Activated gamma-delta T cell (primary cell): Measurements from ENCODE around the gene EEFSEC.

Experiments used
- DNase-seq: peaks from one replicate; lab custom pipeline; 2025; lab: John Stamatoyannopoulos, UW

The EEFSEC gene

DNA sequence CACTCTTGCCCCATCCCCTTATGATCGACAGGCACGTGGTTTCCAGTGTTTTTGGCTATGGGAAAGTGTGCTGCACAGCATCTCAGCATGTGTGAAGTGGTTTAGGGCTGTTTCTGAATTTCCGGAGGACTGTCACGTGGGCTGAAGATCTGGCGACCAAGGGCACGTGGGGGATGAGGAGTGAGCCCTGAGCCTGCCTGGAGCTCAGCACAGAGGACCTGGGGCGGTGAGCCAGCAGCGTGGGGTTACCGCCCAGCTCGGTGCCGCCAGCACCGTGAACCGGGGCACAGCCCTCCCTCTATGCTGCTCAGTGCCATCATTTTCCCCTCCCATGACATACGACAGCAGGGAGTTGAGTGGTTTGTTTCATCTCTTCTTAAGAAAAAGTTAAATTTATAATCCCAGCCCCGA, 163.2 kb downstream of the EEFSEC start:
- DNase-seq, result no peak

- DNase-seq, result no peak
Observed at GRCh38 chr3:128317101-128317697, 163.9 kb downstream of the EEFSEC start.

- DNase-seq, result no peak
Observed at GRCh38 chr3:128317698-128318231, 164.5 kb downstream of the EEFSEC start.

GRCh38 chr3:128318275-128318941, 165.1 kb downstream of the EEFSEC start:
- no peak for DNase-seq

- DNase-seq, result no peak
Observed at GRCh38 chr3:128319107-128319506, 165.8 kb downstream of the EEFSEC start.

DNA sequence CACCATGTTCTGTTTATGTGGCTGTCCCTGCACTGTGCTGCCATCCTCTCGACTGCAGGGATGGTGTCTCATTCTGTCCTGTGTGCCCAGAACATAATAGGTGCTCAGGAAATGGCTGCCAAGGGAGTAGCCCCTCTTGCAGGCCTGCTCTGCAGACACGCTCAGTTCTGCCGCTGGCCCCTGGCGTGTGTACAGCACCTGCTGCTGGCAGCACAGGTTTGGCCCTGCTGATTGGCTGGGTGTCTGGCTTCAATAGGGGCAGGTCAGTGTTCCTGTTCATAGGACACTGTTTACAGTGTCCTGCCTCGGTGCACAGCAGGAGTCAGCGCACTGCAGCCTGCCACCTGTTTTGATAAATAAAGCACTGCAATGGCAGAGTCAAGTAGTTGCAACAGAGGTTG, 166.5 kb downstream of the EEFSEC start:
- no peak for DNase-seq

GRCh38 chr3:128320551-128321340, 167.5 kb downstream of the EEFSEC start:
- DNase-seq, result no peak

- DNase-seq, result no peak
Observed at GRCh38 chr3:128321418-128321817, 168.1 kb downstream of the EEFSEC start.

DNA sequence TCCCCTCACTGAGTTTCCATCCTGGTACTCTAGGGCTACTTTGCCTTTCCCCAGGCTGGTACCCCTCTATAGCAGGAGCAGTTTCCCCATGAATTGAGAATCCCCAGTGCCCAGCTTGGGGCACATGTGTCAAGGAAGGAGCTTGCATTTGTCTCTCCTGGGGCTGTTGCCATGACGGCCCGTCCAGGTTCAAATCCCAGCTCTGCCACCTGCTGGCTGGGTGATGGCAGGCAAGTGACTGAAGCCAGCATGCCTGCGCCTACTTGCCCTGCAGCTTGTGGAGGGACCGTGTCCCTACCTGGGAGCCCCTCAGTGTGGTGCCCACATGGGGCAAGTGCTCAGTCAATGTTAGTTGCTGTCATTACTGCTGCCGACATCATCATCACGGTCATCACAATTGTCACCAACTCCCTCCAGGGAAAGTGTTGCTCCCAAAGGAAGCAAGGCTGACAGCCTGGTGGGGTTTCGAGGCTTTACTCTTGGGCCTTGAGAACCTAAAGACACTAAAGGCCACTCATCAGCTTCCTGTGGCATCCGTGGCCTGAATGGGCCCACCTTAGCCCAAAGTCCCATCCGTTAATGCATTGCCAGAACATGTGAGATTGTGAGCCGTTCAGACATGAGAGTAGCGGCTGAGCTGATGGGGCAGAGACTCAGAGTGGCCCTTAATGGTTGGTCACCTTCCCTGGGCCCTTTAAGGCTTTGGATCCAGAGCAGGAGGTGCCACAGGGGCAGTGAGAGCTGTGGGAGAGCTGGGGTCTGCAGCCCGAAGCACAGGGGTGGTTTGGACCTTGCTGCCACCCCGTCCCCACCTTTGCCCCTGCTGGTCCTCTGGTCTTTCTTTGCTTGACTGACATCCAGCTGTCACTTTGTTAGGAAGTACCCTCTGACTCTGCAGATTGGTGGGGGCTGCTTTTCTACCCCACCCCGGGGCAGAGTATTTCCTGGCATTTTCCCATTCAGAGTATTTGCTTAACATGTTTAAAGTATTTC, 169.0 kb downstream of the EEFSEC start:
- DNase-seq, result no peak

DNA sequence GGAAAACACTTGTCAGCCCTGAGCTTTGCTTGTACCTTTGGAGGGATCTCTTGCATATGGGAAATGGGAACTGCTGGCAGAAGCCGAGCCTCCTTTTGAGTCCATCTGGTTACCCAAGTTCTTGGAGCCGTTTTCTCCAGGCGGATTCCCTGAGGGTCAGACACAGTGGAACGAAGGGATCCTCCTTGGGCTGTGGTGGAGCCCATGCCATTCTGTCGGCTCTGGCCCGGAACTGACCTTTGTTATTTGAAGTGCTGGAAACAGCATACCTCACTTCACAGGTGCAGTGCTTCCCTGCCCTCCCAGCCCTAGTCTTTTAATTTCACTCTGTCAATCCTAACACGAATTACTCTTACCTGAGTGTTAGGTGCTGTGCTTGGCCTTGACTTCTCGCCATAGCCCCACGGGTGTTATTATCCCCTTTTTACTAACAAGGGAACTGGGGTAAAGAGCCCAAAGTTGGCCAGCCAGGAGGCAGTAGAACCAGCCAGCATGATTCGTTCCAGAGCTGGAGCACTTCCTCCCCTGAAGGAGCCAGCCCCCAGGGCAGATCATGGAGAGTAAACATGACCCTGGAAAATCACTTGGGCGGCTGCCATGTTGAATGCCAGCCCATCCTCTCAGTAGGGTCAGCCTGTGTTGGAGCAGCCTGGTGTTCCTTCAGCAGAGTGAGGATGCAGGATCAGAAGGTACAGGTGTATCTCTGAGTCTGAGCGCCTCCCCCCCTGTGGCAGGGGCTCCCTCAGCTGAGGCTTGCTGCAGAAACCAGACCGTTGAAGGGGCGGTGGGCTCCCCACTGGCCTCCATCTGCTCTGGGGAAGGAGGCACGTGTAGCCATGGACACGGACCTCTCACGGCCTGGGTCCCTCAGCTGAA, 170.2 kb downstream of the EEFSEC start:
- no peak for DNase-seq

DNA sequence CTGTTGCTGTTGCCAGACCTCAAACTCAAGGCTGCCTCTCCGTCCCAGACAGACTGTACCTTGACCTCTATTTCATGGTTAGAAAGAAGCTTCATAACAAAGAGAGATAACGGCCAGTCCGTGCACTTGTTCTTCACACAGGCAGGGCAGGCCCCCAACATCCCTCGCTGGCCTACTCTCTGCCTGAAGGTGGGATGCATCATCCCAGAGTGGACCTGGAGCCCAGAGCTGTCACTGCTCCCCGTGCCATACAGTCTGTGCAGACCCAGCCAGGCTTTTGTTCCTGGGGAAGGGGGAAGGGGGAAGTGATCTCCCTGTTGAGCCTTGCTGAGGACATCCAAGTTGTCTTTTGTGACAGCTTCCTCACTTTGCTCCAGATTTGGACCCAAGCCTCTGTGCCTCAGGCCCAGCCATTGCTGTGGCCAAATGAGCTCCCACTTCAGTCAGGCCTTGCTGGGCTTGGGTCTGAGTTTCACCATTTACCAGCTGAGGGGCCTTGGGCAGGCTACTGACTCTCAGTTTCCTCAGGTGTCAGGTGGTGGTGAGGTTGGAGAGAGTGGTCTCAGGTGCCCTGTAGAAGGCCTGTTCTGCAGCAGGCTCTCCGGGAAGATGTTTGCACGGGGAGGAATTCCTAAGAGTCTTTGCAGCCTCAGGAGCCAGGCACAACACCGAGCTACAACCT, 171.8 kb downstream of the EEFSEC start:
- no peak for DNase-seq

GRCh38 chr3:128326051-128326823, 173.0 kb downstream of the EEFSEC start:
- no peak for DNase-seq

GRCh38 chr3:128327606-128328031, 174.3 kb downstream of the EEFSEC start:
- DNase-seq, result no peak

DNA sequence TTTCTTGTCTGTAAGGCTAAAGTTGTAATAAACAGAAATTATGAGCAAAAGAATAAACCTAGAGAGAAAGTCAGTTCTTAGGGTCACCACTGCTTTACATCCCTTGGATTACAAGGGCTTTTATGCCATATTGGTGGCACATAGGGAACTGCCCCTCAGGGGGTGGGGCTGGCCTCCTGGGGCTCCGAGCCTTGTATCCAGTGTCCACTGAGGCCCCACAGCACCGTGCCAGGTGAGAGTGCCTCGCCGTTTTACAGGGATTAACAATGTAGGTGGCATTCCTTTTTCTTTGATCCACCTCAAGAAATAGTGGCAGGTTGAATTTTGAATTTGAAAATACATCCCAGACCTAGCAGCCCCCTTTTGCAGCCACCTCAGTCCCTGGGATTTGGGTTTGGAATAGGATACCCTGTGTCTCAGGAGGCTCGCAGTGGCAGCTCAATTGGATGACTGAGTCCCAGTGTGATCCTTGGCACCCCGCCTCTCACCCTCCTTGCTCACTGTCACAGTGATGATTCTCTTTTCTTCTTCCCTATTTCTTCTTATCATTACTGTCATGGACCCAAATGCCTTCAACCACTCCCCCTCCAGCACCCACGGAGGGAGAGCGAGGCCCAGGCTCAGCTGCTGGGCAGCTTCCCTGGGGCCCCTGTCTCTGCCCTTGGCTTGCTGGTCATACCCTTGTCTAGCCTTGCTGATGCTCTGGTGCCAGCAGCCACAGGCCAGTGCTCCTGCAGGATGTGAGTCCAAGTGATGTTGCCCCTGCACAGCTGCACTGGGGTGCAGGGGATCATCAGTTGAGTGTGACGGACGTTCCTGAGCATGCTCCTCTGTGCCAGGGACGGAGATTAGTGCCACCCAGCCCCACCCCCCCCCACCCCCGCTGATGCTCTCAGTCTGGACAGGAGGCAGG, 175.5 kb downstream of the EEFSEC start:
- no peak for DNase-seq

DNA sequence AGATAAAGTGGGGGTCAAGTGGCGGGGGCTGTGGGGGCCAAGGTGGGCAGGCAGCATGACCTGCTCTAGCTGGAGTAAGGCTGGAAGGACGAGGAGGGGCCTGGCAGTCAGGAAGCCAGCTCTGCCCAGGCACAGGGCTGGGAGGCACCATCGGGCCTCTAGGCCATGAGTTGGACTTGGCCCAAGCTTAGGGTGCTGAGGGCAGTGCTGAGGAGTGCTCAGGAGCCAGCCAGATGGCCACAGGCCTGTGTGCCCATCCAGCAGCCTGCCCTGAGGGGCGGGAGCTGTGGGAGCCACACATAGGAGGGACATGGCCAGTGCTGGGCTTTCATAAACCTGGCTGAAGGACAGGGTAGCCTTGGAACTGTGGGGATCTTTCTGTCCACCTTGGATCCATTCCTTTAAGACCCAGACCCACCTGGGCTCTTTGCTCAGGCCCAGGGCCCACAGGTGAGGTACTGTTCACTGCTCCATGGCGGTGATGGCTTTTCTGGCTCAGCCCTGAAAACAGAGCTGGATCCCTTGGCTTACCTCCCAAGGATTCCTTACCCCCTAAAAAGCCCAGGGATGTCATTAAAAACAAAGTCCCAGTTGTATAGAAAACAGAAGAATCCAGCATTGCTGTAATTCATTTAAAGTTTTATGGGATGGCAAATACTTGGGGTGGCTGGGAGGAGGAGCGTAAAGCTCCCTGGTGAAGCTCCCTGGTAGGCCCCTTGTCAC, 176.4 kb downstream of the EEFSEC start:
- DNase-seq, result no peak

- DNase-seq, result no peak
Observed at GRCh38 chr3:128330214-128330842, 177.0 kb downstream of the EEFSEC start.

- no peak for DNase-seq
Observed at GRCh38 chr3:128334086-128334645, 180.9 kb downstream of the EEFSEC start.
